Suprapubic skin (tissue), 4 donors: Measurements from ENCODE around the gene SH2D3C.
"Not testable (repeated sequence)": the region's sequence is repeated elsewhere in the genome, so short reads cannot be mapped to it uniquely, and the experiment has no call there.

ENCODE experiments used
- EP300 ChIP-seq: sonication (generic); formaldehyde crosslinking; IDR thresholded peaks from one replicate; pipeline ENCODE4 v1.6.1; 2017; ENCODE audit warnings: antibody characterized with exemption
- POLR2A ChIP-seq, 2 donors: fragments of 450-650 bp; IDR thresholded peaks; one replicate each; pipeline ENCODE4 v1.6.1; 2017; ENCODE audit warnings: antibody characterized with exemption in 2 of 2, mild to moderate bottlenecking in 2 of 2, moderate library complexity in 2 of 2
- POLR2AphosphoS5 ChIP-seq, 3 donors: sonication (generic); formaldehyde crosslinking; IDR thresholded peaks; one replicate each; pipeline ENCODE4 v1.6.1; 2017; ENCODE audit warnings: antibody characterized with exemption in 3 of 3
- TF ChIP-seq, protein P1 (sequence below), 2 donors: fragments of 200-600 bp in 1 of 2; fragments of 450-650 bp in 1 of 2; sonication (generic) in 1 of 2; IDR thresholded peaks; one replicate each; pipeline ENCODE4 v1.5.1; 2016 to 2019; ENCODE audit warnings: antibody characterized with exemption in 2 of 2, mild to moderate bottlenecking in 1 of 2, moderate library complexity in 1 of 2

DNA sequence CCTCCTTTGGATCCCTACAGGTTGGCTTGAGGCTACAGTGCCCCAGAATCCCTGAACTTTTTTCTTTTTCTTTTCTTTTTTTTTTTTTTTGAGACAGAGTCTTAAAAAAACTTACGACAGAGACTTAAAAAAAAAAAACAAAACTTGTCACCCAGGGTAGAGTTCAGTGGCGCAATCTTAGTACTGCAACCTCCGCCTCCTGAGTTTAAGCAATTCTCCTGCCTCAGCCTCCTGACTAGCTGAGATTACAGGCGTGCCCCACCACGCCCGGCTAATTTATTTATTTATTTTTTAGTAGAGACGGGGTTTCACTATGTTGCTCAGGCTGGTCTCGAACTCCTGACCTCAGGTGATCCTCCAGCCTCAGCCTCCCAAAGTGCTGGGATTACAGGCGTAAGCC lies 2.4 kb upstream of the SH2D3C start:
- TF ChIP-seq, protein P1, sequence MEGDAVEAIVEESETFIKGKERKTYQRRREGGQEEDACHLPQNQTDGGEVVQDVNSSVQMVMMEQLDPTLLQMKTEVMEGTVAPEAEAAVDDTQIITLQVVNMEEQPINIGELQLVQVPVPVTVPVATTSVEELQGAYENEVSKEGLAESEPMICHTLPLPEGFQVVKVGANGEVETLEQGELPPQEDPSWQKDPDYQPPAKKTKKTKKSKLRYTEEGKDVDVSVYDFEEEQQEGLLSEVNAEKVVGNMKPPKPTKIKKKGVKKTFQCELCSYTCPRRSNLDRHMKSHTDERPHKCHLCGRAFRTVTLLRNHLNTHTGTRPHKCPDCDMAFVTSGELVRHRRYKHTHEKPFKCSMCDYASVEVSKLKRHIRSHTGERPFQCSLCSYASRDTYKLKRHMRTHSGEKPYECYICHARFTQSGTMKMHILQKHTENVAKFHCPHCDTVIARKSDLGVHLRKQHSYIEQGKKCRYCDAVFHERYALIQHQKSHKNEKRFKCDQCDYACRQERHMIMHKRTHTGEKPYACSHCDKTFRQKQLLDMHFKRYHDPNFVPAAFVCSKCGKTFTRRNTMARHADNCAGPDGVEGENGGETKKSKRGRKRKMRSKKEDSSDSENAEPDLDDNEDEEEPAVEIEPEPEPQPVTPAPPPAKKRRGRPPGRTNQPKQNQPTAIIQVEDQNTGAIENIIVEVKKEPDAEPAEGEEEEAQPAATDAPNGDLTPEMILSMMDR (IDR thresholded peaks at IDR 0.05), result not testable (repeated sequence)
- TF ChIP-seq EP300; POLR2AphosphoS5 (IDR thresholded peaks at IDR 0.05); POLR2A (IDR thresholded peaks at IDR 0.05): not testable (repeated sequence)
